ENCODE measurements around the gene PIF1.

The PIF1 gene

DNA sequence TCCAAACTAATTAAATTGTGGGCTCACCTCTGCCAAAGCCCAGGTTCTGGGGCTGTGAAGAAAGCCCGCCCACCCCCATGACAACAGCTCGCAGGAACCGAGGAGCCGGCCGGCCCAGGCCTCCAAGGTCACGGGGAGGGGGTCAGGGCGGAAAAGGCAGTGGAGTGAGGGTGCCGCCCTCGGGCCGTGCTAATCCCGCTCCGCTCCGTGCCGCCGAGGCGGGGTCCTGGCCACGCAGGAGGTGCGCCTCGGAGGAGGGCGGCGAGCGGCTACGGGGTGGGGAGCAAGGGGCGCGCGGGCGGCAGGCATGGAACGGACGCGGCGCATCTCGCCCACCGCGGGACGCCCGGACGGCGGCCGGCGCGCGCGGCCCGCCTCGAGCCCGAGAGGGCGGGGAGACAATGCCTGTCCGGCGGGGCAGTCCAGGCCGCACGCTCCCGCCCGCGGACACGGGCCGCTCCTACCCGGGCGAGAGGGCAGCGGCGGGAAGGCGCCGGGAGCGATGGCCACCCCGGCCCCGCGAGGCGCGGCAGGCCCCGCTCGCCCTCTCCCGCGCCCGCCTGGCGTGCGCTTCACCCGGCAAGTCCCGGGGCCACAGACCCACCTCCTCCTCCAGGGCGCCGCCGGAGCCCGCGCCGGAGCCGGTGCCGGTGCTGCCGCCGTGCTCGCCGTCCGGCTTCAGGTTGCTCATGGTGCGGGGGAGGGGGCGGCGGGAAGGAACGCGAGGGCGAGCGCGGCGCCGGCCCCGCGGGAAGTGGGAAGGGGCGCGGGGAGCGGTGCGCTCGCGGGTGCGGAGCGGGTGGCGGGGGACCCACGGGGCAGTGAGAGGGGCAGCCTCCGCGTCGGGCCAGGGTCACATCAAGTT lies 50.6 kb downstream of the PIF1 start:
- DNase-seq (ENCODE audit: low spot score) = peak; percentile 62

- DNase-seq (ENCODE audit: low spot score) = no peak
These were observed 51.3 kb downstream of the PIF1 start for GRCh38 chr15:64774037-64774628.

- DNase-seq (ENCODE audit: low spot score) = no peak
These were observed 51.8 kb downstream of the PIF1 start for GRCh38 chr15:64773606-64774005.

DNA sequence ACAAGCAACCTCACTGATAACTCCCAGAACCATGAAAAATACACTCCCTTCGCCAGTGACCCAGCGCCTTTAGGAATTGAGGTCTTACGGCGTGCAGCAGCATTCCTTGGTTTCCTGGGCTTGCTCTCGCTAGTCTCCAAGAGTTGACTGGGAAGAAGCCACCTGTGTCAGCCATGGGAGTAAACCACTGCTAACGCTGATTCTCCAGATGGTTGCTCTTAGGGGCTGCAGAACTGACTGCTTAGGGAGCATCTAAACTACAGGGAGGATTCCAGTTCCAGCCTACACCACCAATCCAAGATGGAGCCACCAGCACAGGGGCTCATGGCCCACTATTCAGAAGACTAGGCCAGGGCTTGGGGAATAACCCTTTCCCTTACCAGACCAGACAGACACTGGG lies 52.5 kb downstream of the PIF1 start:
- no peak for DNase-seq (ENCODE audit: low spot score)

GRCh38 chr15:64772488-64772887 lies 53.0 kb downstream of the PIF1 start:
- DNase-seq (ENCODE audit: low spot score) = no peak

GRCh38 chr15:64770626-64771025 lies 54.8 kb downstream of the PIF1 start:
- no peak for DNase-seq (ENCODE audit: low spot score)

DNA sequence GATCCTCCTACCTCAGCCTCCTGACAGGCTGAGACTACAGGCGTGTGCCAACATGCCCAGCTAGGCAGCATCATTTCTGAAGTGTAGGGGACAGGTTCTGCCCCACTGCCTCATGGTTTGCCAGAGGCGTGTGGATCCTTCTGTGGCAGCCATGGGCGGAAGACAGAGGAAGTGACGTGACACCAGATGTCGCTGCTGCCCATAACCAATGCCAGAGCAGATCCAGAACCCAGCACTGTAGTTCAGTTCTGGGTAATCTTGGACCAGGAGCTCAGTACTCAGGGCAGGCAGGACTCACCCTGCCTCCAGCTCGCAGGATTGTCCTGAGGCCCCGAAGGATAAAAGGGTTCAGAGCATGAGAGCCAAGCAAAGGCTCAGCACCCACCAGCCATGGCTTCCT lies 58.2 kb downstream of the PIF1 start:
- no peak for DNase-seq (ENCODE audit: low spot score)

DNA sequence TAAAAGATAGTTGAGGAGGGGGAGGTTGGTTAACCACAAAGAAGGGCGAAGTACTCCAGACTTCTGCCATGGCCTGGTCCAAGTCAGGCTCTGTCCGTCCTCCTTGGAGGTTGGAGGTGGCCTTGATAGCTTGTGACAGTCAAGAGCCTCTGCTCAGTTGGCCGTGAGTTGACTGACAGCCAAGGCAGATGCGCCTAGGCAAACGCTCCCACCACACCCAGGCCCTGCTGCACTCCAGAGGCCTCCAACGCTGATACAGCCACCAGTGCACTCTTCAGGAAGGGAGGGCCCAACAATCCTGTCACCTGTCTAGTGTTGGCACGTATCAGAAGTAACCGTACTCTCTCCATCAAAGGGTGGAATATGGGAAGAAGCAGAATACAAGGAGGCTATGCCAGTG lies 59.4 kb downstream of the PIF1 start:
- no peak for DNase-seq (ENCODE audit: low spot score)
